ENCODE data around the gene OR8G5. TPM values are rescaled to one million over a fixed set of nuclear protein-coding genes. Genes with fewer than 3 reads are reported as not detected.

The OR8G5 gene
- total RNA-seq, 1 donor from 2014 or later, result not detected

- Histone ChIP-seq H3K27ac (no peak overlapping the region), H3K9me3 (no peaks in the 10 kb centered on the region), H3K36me3 (no peaks in the 10 kb centered on the region), H3K27me3 (no peaks in the 10 kb centered on the region), H3K4me3 (no peak overlapping the region), H3K4me1 (no peaks in the 10 kb centered on the region)
- intact Hi-C loops (cut with DNase I), result no loop called here
- no peak for DNase-seq (ENCODE audit: extremely low spot score in 2 of 2)
- no peak for TF ChIP-seq CTCF (IDR thresholded peaks at IDR 0.05)
- no peak for TF ChIP-seq POLR2AphosphoS5 (IDR thresholded peaks at IDR 0.05; ENCODE audit: insufficient read depth in 1 of 2, low read depth in 1 of 2)
- TF ChIP-seq POLR2A (IDR thresholded peaks at IDR 0.05), result no peak
Measured at GRCh38 chr11:124302347-124303125, 46.4 kb downstream of the OR8G5 start.

- no peaks in the 10 kb centered on the region for H3K9me3 ChIP-seq
- H3K4me1 ChIP-seq, result no peaks in the 10 kb centered on the region
- no peak overlapping the region for H3K4me3 ChIP-seq
- intact Hi-C loops (cut with DNase I), result no loop called here
- H3K36me3 ChIP-seq, result no peaks in the 10 kb centered on the region
- no peak for TF ChIP-seq POLR2AphosphoS5 (IDR thresholded peaks at IDR 0.05; ENCODE audit: insufficient read depth in 1 of 2, low read depth in 1 of 2)
- no peak for TF ChIP-seq CTCF (IDR thresholded peaks at IDR 0.05)
- TF ChIP-seq POLR2A (IDR thresholded peaks at IDR 0.05), result no peak
- no peaks in the 10 kb centered on the region for H3K27me3 ChIP-seq
- no peak for DNase-seq (ENCODE audit: extremely low spot score in 2 of 2)
- H3K27ac ChIP-seq, result no peak overlapping the region
Measured at GRCh38 chr11:124307093-124307492, 50.9 kb downstream of the OR8G5 start.

- no peak for DNase-seq (ENCODE audit: extremely low spot score in 2 of 2)
- Histone ChIP-seq H3K27ac (no peak overlapping the region), H3K36me3 (no peaks in the 10 kb centered on the region), H3K4me3 (no peak overlapping the region), H3K27me3 (no peaks in the 10 kb centered on the region), H3K9me3 (no peaks in the 10 kb centered on the region), H3K4me1 (no peaks in the 10 kb centered on the region)
- intact Hi-C loops (cut with DNase I), result loop anchor here (10.0 kb wide), 1 partner anchor 1356 kb away; no protein-coding TSS in a partner anchor
- TF ChIP-seq POLR2A (IDR thresholded peaks at IDR 0.05) (no peak), CTCF (IDR thresholded peaks at IDR 0.05) (no peak), POLR2AphosphoS5 (IDR thresholded peaks at IDR 0.05; ENCODE audit: insufficient read depth in 1 of 2, low read depth in 1 of 2) (no peak)
Measured at GRCh38 chr11:124310721-124311120, 54.5 kb downstream of the OR8G5 start.

- H3K27me3 ChIP-seq, result no peaks in the 10 kb centered on the region
- H3K4me1 ChIP-seq, result no peaks in the 10 kb centered on the region
- TF ChIP-seq POLR2AphosphoS5 (IDR thresholded peaks at IDR 0.05; ENCODE audit: insufficient read depth in 1 of 2, low read depth in 1 of 2) (no peak), POLR2A (IDR thresholded peaks at IDR 0.05) (no peak), CTCF (IDR thresholded peaks at IDR 0.05) (no peak)
- no peaks in the 10 kb centered on the region for H3K36me3 ChIP-seq
- intact Hi-C loops (cut with DNase I), result loop anchor here (10.0 kb wide), 1 partner anchor 1356 kb away; no protein-coding TSS in a partner anchor
- no peaks in the 10 kb centered on the region for H3K9me3 ChIP-seq
- DNase-seq (ENCODE audit: extremely low spot score in 2 of 2), result no peak
- no peak overlapping the region for H3K4me3 ChIP-seq
- no peak overlapping the region for H3K27ac ChIP-seq
Measured at GRCh38 chr11:124311269-124311668, 55.1 kb downstream of the OR8G5 start.

GRCh38 chr11:124311670-124312069 is 55.5 kb downstream of the OR8G5 start:
- no peak overlapping the region for H3K27ac ChIP-seq

More at GRCh38 chr11:124311670-124312069, 55.5 kb downstream of the OR8G5 start:
- Histone ChIP-seq H3K4me3 (no peak overlapping the region), H3K9me3 (no peaks in the 10 kb centered on the region), H3K4me1 (no peaks in the 10 kb centered on the region), H3K36me3 (no peaks in the 10 kb centered on the region), H3K27me3 (no peaks in the 10 kb centered on the region)
- TF ChIP-seq POLR2AphosphoS5 (IDR thresholded peaks at IDR 0.05; ENCODE audit: insufficient read depth in 1 of 2, low read depth in 1 of 2) (no peak), CTCF (IDR thresholded peaks at IDR 0.05) (no peak), POLR2A (IDR thresholded peaks at IDR 0.05) (no peak)
- no peak for DNase-seq (ENCODE audit: extremely low spot score in 2 of 2)
- intact Hi-C loops (cut with DNase I), result loop anchor here (10.0 kb wide), 1 partner anchor 1357 kb away; no protein-coding TSS in a partner anchor
